Astrocyte (in vitro differentiated cells and primary cell): ENCODE measurements around the gene BRICD5. TPM values are rescaled to one million over a fixed set of nuclear protein-coding genes. Genes with fewer than 3 reads are reported as not detected.

Experiments used
- DNase-seq: peaks from one replicate; pipeline ENCODE4 v3.0.0-alpha.2; 2010; ENCODE audit warnings: low read depth
- FAIRE-seq: peaks from 2 replicates; lab custom pipeline; 2011; peaks lifted over from hg19 to GRCh38; lab: Jason Lieb, UNC
- H2AFZ ChIP-seq: 2 replicates; pipeline ENCODE4 v1.6.0; 2012; ENCODE audit warnings: low read depth, low read length, inconsistent platforms
- H3K27ac ChIP-seq: 2 replicates; pipeline ENCODE4 v1.5.1; 2011; ENCODE audit warnings: low read depth, low read length, inconsistent platforms
- H3K27me3 ChIP-seq: 2 replicates; pipeline ENCODE4 v1.6.0; 2011; ENCODE audit warnings: low read length, inconsistent platforms; ENCODE audit not compliant: insufficient read depth
- H3K36me3 ChIP-seq: 2 replicates; pipeline ENCODE4 v1.5.1; 2011; ENCODE audit warnings: low read length, inconsistent platforms; ENCODE audit not compliant: insufficient read depth
- H3K4me1 ChIP-seq: 2 replicates; pipeline ENCODE4 v1.5.1; 2011; ENCODE audit warnings: low read length, inconsistent platforms; ENCODE audit not compliant: insufficient read depth
- H3K4me2 ChIP-seq: 2 replicates; pipeline ENCODE4 v1.6.0; 2012; ENCODE audit warnings: low read length, inconsistent platforms
- H3K4me3 ChIP-seq: 2 replicates; pipeline ENCODE4 v1.5.1; 2011; ENCODE audit warnings: low read depth, mild to moderate bottlenecking, low read length, inconsistent platforms; ENCODE audit not compliant: insufficient read depth
- H3K79me2 ChIP-seq: 2 replicates; pipeline ENCODE4 v1.6.0; 2012; ENCODE audit warnings: mild to moderate bottlenecking, low read length, inconsistent platforms; ENCODE audit not compliant: insufficient read depth
- H3K9ac ChIP-seq: 2 replicates; pipeline ENCODE4 v1.6.0; 2012; ENCODE audit warnings: mild to moderate bottlenecking, low read length, inconsistent platforms
- H3K9me3 ChIP-seq: 2 replicates; pipeline ENCODE4 v1.5.1; 2012; ENCODE audit warnings: low read depth, mild to moderate bottlenecking, low read length, inconsistent platforms; ENCODE audit not compliant: insufficient read depth
- H4K20me1 ChIP-seq: 2 replicates; pipeline ENCODE4 v1.6.0; 2012; ENCODE audit warnings: low read length, inconsistent platforms; ENCODE audit not compliant: insufficient read depth
- H3K27ac Mint-ChIP-seq: one replicate; pipeline ENCODE4 v1.8.0; 2021; ENCODE audit warnings: mild to moderate bottlenecking, mixed read lengths; ENCODE audit not compliant: unreplicated experiment
- H3K27me3 Mint-ChIP-seq: one replicate; pipeline ENCODE4 v1.8.0; 2021; ENCODE audit warnings: low read depth, mixed read lengths; ENCODE audit not compliant: unreplicated experiment
- H3K36me3 Mint-ChIP-seq: one replicate; pipeline ENCODE4 v1.8.0; 2021; ENCODE audit warnings: low read depth, mixed read lengths; ENCODE audit not compliant: unreplicated experiment
- H3K4me1 Mint-ChIP-seq: one replicate; pipeline ENCODE4 v1.8.0; 2021; ENCODE audit warnings: low read depth, mixed read lengths; ENCODE audit not compliant: unreplicated experiment
- H3K4me3 Mint-ChIP-seq: one replicate; pipeline ENCODE4 v1.8.0; 2021; ENCODE audit warnings: mild to moderate bottlenecking, moderate library complexity, mixed read lengths; ENCODE audit not compliant: unreplicated experiment
- H3K9me3 Mint-ChIP-seq: one replicate; pipeline ENCODE4 v1.8.0; 2021; ENCODE audit warnings: mild to moderate bottlenecking, mixed read lengths; ENCODE audit not compliant: unreplicated experiment
- CTCF ChIP-seq: IDR thresholded peaks from 2 replicates; pipeline ENCODE4 v1.5.1; 2011; ENCODE audit warnings: low read depth, mild to moderate bottlenecking, inconsistent platforms, low read length, moderate library complexity; ENCODE audit not compliant: insufficient read depth
- EZH2 ChIP-seq: IDR thresholded peaks from 2 replicates; pipeline ENCODE4 v1.6.1; 2012; ENCODE audit warnings: mild to moderate bottlenecking, low read length, inconsistent platforms; ENCODE audit not compliant: insufficient read depth
- total RNA-seq: library from RNA; stranded (reverse); gene quantifications from 2 replicates; pipeline ENCODE4 v1.2.1, GENCODE V29; 2021

Gene BRICD5
- total RNA-seq, 1 donor from 2014 or later = 6.4 TPM

- no peak overlapping the region for H3K4me2 ChIP-seq
- H2AFZ ChIP-seq = no peak overlapping the region
- no peak overlapping the region for H3K9ac ChIP-seq
- no peak overlapping the region for H3K4me3 ChIP-seq
- H3K27ac ChIP-seq = no peak overlapping the region
- peaks cover 40% of the 10 kb centered on the region for H3K79me2 ChIP-seq
- H4K20me1 ChIP-seq = peaks cover 30% of the 10 kb centered on the region
- DNase-seq = no peak
- Mint-ChIP-seq H3K4me3 (no peak overlapping the region), H3K9me3 (no peaks in the 10 kb centered on the region), H3K36me3 (peaks cover 4% of the 10 kb centered on the region), H3K4me1 (peaks cover 17% of the 10 kb centered on the region), H3K27me3 (no peaks in the 10 kb centered on the region), H3K27ac (no peak overlapping the region)
- H3K4me1 ChIP-seq = peaks cover 27% of the 10 kb centered on the region
- no peaks in the 10 kb centered on the region for H3K9me3 ChIP-seq
- no peak for FAIRE-seq
- H3K36me3 ChIP-seq = no peaks in the 10 kb centered on the region
- TF ChIP-seq CTCF (no peak), EZH2 (no peak)
- H3K27me3 ChIP-seq = no peaks in the 10 kb centered on the region
These were observed 1.9 kb downstream of the BRICD5 start for GRCh38 chr16:2208772-2209171.

GRCh38 chr16:2208308-2208707, 2.4 kb downstream of the BRICD5 start:
- TF ChIP-seq CTCF = no peak
- H3K27ac Mint-ChIP-seq = no peak overlapping the region
- H3K9me3 Mint-ChIP-seq = no peaks in the 10 kb centered on the region
- Histone ChIP-seq H3K4me2 (no peak overlapping the region), H3K4me3 (no peak overlapping the region), H2AFZ (no peak overlapping the region), H3K9ac (no peak overlapping the region), H3K9me3 (no peaks in the 10 kb centered on the region), H4K20me1 (peaks cover 25% of the 10 kb centered on the region), H3K79me2 (peaks cover 36% of the 10 kb centered on the region), H3K4me1 (peaks cover 23% of the 10 kb centered on the region), H3K36me3 (no peaks in the 10 kb centered on the region), H3K27me3 (no peaks in the 10 kb centered on the region), H3K27ac (no peak overlapping the region)
- H3K4me1 Mint-ChIP-seq = peaks cover 13% of the 10 kb centered on the region
- DNase-seq (no peak), FAIRE-seq (no peak)
- H3K36me3 Mint-ChIP-seq = peaks cover 4% of the 10 kb centered on the region
- H3K27me3 Mint-ChIP-seq = peaks cover under 1% of the 10 kb centered on the region
- H3K4me3 Mint-ChIP-seq = no peak overlapping the region

GRCh38 chr16:2207872-2208271, 2.8 kb downstream of the BRICD5 start:
- Histone ChIP-seq H3K4me3 (no peak overlapping the region), H3K4me2 (no peak overlapping the region), H3K9me3 (no peaks in the 10 kb centered on the region), H3K4me1 (peaks cover 19% of the 10 kb centered on the region), H3K27ac (no peak overlapping the region), H3K79me2 (peaks cover 31% of the 10 kb centered on the region), H3K36me3 (no peaks in the 10 kb centered on the region), H3K27me3 (no peaks in the 10 kb centered on the region), H3K9ac (no peak overlapping the region), H2AFZ (no peak overlapping the region), H4K20me1 (peaks cover 21% of the 10 kb centered on the region)
- DNase-seq (no peak), FAIRE-seq (no peak)
- Mint-ChIP-seq H3K27ac (peak overlapping the region; percentile 41), H3K4me3 (peak overlapping the region; percentile 68), H3K36me3 (peaks cover 4% of the 10 kb centered on the region), H3K4me1 (peaks cover 10% of the 10 kb centered on the region), H3K27me3 (peaks cover 2% of the 10 kb centered on the region), H3K9me3 (no peaks in the 10 kb centered on the region)
- TF ChIP-seq EZH2 (no peak), CTCF (no peak)
